ENCODE results near the gene GNAT1.

DNA sequence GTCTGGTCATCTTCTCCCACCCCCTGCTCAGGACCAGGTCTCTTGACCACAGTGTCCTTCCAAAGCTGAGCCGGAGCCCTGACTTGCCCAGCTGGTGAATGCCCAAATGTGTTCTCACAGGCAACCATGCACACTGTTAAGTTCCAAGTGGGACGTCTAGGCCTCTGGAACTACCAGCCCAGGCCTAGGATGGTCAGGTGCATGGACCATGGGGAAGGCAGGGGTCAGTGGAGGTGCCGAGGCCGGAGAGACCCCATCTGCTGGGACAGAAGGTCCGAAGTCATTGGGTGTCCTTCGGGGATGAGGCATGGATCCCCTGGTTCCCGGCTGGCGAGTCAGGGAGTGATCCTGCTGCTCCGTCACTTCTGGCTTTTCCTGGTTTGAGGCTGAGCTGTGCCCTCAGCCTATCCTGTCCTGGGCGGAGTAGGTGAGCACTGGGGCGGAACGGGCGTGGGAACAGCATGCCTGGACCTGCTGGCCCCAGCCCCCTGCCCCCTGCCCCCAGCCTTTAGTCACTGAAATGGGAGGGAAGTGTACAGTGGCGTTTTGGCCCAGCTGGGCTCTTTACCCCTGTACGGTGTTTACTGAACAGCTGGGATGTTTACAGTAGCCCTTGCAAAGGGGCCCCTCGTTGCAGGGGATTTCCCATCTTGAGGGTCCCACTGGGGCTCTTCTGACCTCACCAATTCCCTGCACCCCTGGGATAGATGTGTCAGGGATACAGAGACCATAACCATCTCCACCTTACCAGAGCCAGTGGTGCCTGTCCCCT, 24.2 kb upstream of the GNAT1 start:
- TF ChIP-seq ZBTB1 (CRISPR knock-in tag; IDR thresholded peaks at IDR 0.05; ENCODE audit: borderline replicate concordance): no peak
- no peak for TF ChIP-seq ZNF354B (CRISPR knock-in tag; IDR thresholded peaks at IDR 0.05)
- TF ChIP-seq TCF7 (IDR thresholded peaks at IDR 0.05; ENCODE audit: low read depth): peak; percentile 59; the same call in 1 of the 2 replicates
- TF ChIP-seq POLR2A (IDR thresholded peaks at IDR 0.05; ENCODE audit: insufficient read depth in 1 of 2, low read depth in 2 of 2, low read length in 2 of 2): no peak
- TF ChIP-seq SP1 (IDR thresholded peaks at IDR 0.05): no peak
- no peak for TF ChIP-seq SP1 (CRISPR knock-in tag; IDR thresholded peaks at IDR 0.05)
- 0 out of 2 replicates have a peak, but pooled peaks have one; percentile 26 for TF ChIP-seq SIN3A (IDR thresholded peaks at IDR 0.05; ENCODE audit: borderline replicate concordance, low read depth, low read length)
- TF ChIP-seq, protein P1, sequence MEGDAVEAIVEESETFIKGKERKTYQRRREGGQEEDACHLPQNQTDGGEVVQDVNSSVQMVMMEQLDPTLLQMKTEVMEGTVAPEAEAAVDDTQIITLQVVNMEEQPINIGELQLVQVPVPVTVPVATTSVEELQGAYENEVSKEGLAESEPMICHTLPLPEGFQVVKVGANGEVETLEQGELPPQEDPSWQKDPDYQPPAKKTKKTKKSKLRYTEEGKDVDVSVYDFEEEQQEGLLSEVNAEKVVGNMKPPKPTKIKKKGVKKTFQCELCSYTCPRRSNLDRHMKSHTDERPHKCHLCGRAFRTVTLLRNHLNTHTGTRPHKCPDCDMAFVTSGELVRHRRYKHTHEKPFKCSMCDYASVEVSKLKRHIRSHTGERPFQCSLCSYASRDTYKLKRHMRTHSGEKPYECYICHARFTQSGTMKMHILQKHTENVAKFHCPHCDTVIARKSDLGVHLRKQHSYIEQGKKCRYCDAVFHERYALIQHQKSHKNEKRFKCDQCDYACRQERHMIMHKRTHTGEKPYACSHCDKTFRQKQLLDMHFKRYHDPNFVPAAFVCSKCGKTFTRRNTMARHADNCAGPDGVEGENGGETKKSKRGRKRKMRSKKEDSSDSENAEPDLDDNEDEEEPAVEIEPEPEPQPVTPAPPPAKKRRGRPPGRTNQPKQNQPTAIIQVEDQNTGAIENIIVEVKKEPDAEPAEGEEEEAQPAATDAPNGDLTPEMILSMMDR (CRISPR knock-in tag; IDR thresholded peaks at IDR 0.05): no peak
- TF ChIP-seq, protein P2, sequence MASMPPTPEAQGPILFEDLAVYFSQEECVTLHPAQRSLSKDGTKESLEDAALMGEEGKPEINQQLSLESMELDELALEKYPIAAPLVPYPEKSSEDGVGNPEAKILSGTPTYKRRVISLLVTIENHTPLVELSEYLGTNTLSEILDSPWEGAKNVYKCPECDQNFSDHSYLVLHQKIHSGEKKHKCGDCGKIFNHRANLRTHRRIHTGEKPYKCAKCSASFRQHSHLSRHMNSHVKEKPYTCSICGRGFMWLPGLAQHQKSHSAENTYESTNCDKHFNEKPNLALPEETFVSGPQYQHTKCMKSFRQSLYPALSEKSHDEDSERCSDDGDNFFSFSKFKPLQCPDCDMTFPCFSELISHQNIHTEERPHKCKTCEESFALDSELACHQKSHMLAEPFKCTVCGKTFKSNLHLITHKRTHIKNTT (CRISPR knock-in tag; IDR thresholded peaks at IDR 0.05): no peak

All from HepG2 (cell line).